GM12891 (cell line): ENCODE results near the gene MCTP1.
A peak's percentile ranks its signal among the peaks of the same experiment; 100 is the strongest.

Experiments
- DNase-seq: peaks from one replicate; pipeline ENCODE4 v3.0.0; 2011; ENCODE audit warnings: low spot score; ENCODE audit not compliant: insufficient read length
- FAIRE-seq: peaks from 2 replicates; lab custom pipeline; 2011; peaks lifted over from hg19 to GRCh38; lab: Jason Lieb, UNC
- PAX5 ChIP-seq: IDR thresholded peaks from 2 replicates; pipeline ENCODE4 v1.6.1; 2011; ENCODE audit warnings: low read length, moderate library complexity, mild to moderate bottlenecking; ENCODE audit not compliant: insufficient read depth, severe bottlenecking
- POLR2A ChIP-seq: IDR thresholded peaks from 2 replicates; pipeline ENCODE4 v1.6.1; 2011; ENCODE audit warnings: low read depth, low read length, control low read depth
- POLR2AphosphoS5 ChIP-seq: IDR thresholded peaks from 2 replicates; pipeline ENCODE4 v1.6.1; 2011; ENCODE audit warnings: low read depth, low read length, control low read depth
- POU2F2 ChIP-seq: IDR thresholded peaks from 2 replicates; pipeline ENCODE4 v1.6.1; 2011; ENCODE audit warnings: low read depth, mild to moderate bottlenecking, control low read depth, low read length, moderate library complexity
- SPI1 ChIP-seq: IDR thresholded peaks from 2 replicates; pipeline ENCODE4 v1.6.1; 2011; ENCODE audit warnings: low read depth, low read length, control low read depth
- TAF1 ChIP-seq: IDR thresholded peaks from 2 replicates; pipeline ENCODE4 v1.6.1; 2011; ENCODE audit warnings: low read depth, low read length, control low read depth

Gene MCTP1

DNA sequence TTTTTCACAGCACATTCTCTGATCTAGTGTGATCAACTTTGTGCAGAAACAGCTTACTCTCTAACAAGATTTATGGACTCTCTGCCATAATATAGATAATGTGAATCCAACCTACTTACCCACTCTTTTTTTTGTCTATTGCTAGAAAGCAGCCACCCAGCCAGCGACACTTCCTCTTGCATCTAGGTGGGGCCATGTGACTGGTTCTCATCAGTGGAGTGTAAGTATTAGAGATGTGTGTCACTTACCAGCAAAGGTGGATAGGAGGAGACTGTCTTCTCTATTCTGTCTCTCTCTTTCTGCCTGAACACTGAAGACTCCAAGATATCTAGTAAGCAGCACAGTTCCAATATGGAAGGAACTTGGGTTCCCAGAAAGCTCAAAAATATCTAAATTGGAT, 174.8 kb downstream of the MCTP1 start:
- DNase-seq (no peak), FAIRE-seq (peak; percentile 47)
- TF ChIP-seq SPI1 (peak; percentile 17; the same call in 1 of the 2 replicates), POLR2A (no peak), POLR2AphosphoS5 (no peak), PAX5 (no peak)

DNA sequence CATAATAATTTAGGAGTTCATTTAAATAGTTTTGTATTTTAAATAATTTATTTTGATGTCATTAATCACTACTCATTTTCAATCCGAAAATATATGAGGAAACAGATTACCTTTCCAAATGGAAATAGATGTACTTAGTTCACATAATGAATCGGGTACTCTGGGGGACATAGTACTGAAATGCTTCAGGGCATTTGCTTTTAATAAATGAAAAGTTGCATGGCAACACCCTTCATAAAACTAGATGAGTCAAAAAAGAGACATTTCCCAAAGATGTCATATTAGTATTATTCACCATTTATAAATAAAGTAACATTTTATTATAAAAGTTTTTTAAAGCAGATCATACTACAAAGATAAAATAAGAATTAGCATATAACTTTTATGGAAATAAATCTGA, 177.8 kb downstream of the MCTP1 start:
- no peak for FAIRE-seq
- no peak for DNase-seq
- TF ChIP-seq POLR2AphosphoS5 (no peak), PAX5 (no peak), SPI1 (no peak), TAF1 (no peak), POLR2A (no peak)

DNA sequence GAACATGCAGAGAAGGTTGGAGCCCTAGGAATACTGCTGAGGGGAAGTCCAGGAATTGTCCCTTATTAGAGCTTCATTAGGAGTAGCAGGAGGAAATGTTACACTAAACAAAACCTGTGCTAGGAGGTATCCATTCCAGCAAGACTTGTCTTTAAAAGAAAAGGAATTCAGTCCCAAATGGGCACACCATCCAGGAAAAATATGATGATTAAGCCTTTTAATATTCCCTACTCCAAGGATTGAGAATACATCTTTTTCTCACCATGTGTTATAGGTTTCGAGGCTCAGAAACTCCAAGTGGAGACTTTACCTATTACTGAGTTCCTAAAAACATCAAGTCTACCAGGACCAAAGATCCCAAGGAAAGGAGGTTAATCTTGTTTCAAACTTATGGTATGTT, 179.3 kb downstream of the MCTP1 start:
- DNase-seq (no peak), FAIRE-seq (no peak)
- TF ChIP-seq POU2F2, result no peak
- TF ChIP-seq SPI1, result no peak
- TF ChIP-seq POLR2A, result no peak
- no peak for TF ChIP-seq POLR2AphosphoS5
- no peak for TF ChIP-seq PAX5
- TF ChIP-seq TAF1, result no peak

DNA sequence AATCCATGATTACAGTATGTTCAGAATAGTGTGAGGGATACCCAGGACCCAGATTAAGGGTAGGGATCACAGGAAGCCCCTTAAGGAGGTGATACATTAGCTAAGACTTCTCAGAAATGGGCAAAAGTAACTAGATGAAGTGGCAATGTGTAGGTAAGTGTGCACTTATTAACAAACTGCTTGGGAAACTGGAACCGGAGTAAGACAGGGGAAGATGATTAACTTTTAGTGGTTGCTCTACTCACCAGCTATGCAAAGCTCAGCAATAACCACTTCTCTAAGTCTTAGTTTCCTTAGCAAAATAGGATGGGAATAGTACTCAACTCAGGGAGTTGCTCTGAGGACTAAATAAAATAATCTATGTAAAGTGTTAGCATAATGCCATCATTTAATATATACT, 182.2 kb downstream of the MCTP1 start:
- FAIRE-seq (no peak), DNase-seq (no peak)
- TF ChIP-seq PAX5, result no peak
- no peak for TF ChIP-seq POLR2AphosphoS5
- no peak for TF ChIP-seq POLR2A
- no peak for TF ChIP-seq POU2F2
- TF ChIP-seq TAF1, result no peak
- no peak for TF ChIP-seq SPI1

DNA sequence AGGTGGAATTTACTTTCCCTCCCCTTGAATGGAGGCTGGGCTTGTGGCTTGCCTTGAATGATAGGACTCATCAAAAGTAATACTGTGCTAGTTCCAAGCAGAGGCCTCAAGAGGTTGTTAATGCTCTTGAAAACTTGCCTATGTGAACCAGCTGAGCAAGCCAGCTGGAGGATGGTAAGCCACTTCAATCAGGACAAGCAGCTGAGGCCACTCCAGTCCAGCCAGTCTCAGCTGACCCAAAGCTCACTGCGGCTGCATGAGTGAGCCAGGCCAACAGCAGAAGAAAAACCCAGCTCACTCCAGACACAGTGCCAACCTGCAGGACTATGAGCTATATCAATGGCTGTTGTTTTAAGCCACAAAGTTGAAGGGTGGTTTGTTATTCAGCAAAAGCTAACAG, 182.8 kb downstream of the MCTP1 start:
- FAIRE-seq (no peak), DNase-seq (no peak)
- TF ChIP-seq PAX5 (no peak), SPI1 (no peak), TAF1 (no peak), POU2F2 (no peak), POLR2A (no peak), POLR2AphosphoS5 (no peak)

DNA sequence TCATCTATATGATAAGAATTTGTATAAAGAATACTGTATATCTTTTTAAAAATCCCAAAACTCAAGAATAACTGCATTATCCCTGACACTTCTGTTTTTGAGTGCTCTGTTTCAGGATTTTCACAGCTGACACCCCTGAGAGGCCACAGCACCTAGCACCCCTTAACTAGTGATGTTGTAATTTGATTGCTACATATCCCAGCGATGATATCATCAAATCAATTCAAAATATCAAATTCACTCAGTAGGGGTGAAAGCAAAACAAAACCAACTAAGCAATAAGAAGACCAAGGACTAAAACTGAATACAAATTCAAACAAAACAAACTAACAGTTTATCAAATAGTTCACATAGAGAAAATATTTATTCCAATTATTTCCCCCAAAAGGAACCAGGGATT, 184.3 kb downstream of the MCTP1 start:
- FAIRE-seq (no peak), DNase-seq (no peak)
- no peak for TF ChIP-seq POLR2AphosphoS5
- TF ChIP-seq POLR2A, result no peak
- TF ChIP-seq PAX5, result no peak
- TF ChIP-seq SPI1, result no peak
- no peak for TF ChIP-seq TAF1
- TF ChIP-seq POU2F2, result no peak

DNA sequence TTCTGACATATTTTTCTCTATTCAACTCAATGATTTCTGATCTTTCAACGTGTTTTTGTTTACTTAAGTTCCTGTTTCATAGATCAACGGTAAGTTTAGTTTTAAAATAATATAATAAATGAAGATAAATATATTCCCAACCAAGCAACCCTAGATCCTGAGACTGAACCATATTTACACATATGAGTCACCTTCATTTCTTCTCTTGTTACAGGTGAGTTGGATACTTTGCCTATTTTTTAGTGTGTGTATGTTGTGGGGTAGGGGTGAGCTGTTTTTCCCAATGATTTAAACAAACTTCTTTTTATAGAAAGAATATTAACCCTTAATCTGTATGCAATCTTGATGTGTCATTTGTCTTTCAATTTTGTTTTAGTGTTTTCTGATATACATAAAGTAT, 186.9 kb downstream of the MCTP1 start:
- TF ChIP-seq POLR2A (no peak), TAF1 (no peak), PAX5 (no peak), POLR2AphosphoS5 (no peak), SPI1 (no peak), POU2F2 (no peak)
- FAIRE-seq (no peak), DNase-seq (no peak)

DNA sequence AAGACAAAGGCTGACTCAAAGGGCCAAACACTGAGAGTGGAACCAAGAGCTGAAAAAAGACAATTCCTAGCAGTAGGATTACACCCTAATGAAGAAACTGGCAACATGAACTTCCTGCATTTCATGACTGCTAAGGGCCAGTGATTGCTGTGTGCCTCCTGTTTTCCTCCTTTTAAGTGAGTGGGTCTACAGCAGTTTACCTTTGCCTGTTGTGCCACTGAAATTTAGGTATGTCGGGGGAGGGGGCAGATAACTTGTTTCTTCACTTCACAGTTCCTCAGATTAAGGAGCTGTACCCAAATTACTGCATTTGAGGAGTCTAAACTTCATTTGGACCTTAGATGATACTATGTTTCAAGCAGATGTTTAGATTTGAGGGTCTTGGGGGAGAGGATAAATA, 191.7 kb downstream of the MCTP1 start:
- DNase-seq, result no peak
- TF ChIP-seq PAX5 (no peak), TAF1 (no peak), POU2F2 (no peak), SPI1 (no peak)
- FAIRE-seq, result no peak

DNA sequence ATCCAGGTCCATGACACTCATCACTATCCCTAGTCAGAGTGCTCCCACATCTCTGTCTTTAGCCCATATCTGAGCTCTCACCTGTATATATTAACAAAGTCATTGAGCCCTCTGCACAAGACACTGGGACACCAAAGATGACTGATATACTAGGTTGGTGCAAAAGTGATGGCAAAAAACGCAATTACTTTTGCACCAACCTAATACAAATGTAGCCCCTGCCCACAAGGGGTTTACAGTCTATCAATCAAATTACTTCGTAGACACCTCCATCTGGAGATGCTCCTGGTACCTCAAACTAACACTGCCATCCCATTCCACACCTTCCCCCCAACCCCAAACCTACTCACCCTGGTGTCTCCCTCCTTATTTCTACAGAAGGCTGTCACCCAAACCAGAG, 194.1 kb downstream of the MCTP1 start:
- no peak for DNase-seq
- peak; percentile 48 for FAIRE-seq

DNA sequence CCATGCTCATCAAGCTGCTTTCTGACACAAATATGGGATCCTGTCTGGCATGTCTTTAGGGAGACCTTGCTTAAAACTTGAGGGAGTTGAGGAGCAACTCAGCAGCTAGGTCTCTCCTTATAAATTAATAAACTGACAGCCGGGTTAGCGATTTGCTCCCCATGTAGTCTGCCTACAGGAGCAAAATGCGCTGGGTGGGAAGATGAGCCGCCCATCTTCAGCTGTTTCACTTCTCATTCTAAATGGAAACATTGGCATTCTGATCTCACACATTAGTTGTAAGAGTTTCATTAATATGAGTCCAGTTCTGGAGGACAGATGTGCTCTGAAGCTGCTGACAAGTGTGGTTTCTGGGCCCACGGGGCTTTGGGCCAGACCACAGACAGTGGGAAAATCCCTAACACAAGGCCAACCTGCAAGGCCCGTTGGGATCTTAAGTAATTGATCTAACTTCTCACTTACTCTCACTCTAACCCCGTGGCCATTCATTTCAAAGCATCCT, 197.0 kb downstream of the MCTP1 start:
- TF ChIP-seq POLR2AphosphoS5, result no peak
- TF ChIP-seq SPI1, result peak; percentile 84
- TF ChIP-seq POLR2A, result no peak
- TF ChIP-seq TAF1, result no peak; the same call in 1 of the 2 replicates
- peak; percentile 93 for FAIRE-seq
- no peak for DNase-seq

More for the DNA sequence above, 194.1 kb downstream of the MCTP1 start:
- TF ChIP-seq POLR2AphosphoS5, result no peak
- TF ChIP-seq PAX5, result no peak
- no peak for TF ChIP-seq SPI1
- no peak for TF ChIP-seq TAF1
- TF ChIP-seq POU2F2, result no peak
- no peak for TF ChIP-seq POLR2A
